Stimulated activated CD4-positive, alpha-beta T cell treated with anti-CD3 and anti-CD28 coated beads, TNF-alpha, amount 100 ng/mL, for 48 hours (primary cell): Measurements from ENCODE around the gene CYFIP1.
"Not testable (repeated sequence)": the region's sequence is repeated elsewhere in the genome, so short reads cannot be mapped to it uniquely, and the experiment has no call there.

ENCODE experiments used
- DNase-seq, 3 donors: peaks; one replicate each; pipeline ENCODE4 v3.0.0-alpha.2; 2020; ENCODE audit warnings: low read depth in 3 of 3

Gene CYFIP1

GRCh38 chr15:22980189-22981050 lies at the start of gene CYFIP1:
Gene CYFIP1, minus strand, starts transcription at chr15:22980368. Its CDS starts 33,083 bp downstream, at chr15:22947285.
- DNase-seq, result peak in 1 of 3 donors; percentile 30

GRCh38 chr15:23026218-23026617 lies 46.0 kb upstream of the CYFIP1 start:
- DNase-seq, result no peak

DNA sequence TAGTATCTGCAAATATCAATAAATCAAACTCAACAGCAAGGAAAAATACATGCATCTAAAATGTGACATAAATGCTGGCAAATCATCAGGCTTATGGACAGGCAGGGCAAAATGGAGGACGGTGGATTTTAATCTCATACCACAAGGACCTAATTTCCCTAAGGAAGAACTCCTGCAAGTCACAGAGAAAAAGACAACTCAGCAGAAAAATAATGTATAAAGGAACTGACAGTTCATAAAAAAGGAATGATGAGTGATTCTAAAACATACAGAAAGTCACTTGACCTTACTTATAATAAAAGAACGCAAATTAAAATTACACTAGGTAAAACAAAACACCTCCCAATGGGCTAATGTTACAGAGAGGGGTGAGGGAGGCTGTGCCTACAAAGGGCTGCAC lies 42.0 kb upstream of the CYFIP1 start:
- no peak for DNase-seq

DNA sequence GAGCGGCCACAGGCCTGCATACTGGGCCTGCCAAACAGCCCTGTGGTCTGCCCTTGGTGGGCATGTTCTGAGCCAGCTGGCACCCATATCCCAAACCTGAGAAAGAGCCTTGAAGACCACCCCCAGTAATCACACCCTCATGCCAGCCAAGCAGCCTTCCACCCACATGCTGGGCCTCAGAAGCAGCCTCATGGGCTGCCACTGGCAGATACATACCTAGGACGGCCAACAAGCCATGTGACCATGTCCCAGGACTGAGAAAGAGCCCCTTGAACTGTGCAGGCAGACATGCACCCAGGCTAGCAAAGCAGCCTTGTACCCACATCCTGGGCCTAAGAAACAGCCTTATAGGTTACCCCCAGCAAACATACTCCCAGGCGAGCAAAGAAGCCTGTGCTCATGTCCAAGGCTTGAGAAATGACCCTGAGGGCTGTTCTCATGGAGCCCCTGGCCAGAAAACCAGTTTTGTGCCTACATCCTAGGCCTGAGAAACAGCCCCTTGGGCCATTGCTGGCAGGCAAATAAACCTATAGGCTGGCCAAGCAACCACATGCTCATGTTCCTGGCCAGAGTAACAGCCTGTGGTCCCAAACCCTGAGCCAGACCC lies 34.3 kb upstream of the CYFIP1 start:
- DNase-seq, result no peak

GRCh38 chr15:23013681-23014080 lies 33.5 kb upstream of the CYFIP1 start:
- DNase-seq, result no peak

DNA sequence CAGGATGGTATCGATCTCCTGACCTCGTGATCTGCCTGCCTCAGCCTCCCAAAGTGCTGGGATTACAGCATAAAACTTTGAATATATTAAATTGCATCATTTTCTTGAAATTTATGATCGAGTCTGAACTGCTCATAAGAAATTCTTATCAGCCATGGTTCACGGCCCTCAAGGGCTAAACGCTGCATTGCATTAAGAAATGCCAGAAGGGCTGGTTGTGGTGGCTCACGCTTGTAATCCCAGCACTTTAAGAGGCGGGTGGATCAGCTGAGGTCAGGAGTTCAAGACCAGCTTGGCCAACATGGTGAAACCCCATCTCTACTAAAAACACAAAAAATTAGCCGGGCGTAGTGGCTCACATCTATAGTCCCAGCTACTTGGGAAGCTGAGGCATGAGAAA lies 32.4 kb upstream of the CYFIP1 start:
- not testable (repeated sequence) for DNase-seq

GRCh38 chr15:23003736-23004135 lies 23.6 kb upstream of the CYFIP1 start:
- no peak for DNase-seq

GRCh38 chr15:23002920-23003319 lies 22.8 kb upstream of the CYFIP1 start:
- no peak for DNase-seq

GRCh38 chr15:22995795-22996194 lies 15.6 kb upstream of the CYFIP1 start:
- DNase-seq, result no peak

DNA sequence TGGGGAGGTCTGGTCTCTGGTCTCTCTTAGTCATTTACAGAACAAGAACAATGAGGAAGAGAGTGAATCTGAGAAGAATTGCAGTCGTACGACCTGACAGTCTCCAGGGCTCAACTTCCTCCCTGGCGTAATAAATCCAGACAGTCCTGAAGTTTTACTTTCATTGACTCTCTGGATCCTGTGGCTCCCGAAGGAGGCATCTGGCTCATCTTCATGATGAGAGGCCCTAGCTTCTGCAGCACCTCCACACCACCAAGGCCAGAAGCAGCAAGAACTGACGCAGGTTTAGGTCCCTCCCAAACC lies 11.8 kb upstream of the CYFIP1 start:
- no peak for DNase-seq

DNA sequence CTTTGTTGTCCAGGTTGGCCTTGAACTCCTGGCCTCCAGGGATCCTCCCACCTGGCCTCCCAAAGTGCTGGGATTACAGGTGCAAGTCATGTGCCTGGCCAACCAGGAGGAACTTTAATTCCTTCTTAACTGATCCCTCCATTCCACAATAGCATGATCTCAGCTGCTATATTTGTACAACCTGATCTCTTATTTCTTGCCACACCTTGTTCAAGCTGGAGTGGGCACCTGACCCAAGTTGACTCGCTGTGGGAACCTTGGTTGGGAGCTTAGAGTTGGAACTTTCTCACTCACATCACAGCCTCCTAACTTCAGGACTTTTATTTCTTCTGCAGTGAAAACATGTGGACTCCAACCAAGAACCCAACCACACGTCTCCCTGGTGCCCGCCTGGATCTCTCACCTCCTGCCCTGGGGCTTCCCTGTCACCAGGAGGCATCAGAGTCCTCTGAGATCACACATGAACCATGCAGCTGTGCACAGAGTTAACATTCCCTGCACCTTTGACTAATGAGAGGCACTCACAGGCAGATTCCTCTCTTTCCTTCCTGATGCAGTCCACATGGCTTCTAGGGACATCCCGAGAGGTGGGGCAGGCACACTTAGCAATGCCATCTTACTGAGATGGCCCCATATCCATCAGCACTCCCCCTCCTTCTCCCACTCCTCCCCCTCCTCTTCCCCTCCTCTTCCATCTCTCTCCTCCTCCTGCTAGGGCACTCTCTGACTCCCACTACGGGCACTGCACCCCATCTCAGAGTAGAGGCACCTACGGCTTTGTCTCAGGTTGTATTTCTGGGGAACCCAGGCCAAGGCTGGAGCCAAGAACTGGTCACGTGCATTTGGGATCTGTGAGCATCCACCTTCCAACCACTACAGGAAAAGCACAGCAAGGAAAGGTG lies 9.7 kb upstream of the CYFIP1 start:
- DNase-seq, result no peak

GRCh38 chr15:22988811-22989210 lies 8.6 kb upstream of the CYFIP1 start:
- no peak for DNase-seq

- not testable (repeated sequence) for DNase-seq
Measured at GRCh38 chr15:22981931-22982330, 1.8 kb upstream of the CYFIP1 start.

DNA sequence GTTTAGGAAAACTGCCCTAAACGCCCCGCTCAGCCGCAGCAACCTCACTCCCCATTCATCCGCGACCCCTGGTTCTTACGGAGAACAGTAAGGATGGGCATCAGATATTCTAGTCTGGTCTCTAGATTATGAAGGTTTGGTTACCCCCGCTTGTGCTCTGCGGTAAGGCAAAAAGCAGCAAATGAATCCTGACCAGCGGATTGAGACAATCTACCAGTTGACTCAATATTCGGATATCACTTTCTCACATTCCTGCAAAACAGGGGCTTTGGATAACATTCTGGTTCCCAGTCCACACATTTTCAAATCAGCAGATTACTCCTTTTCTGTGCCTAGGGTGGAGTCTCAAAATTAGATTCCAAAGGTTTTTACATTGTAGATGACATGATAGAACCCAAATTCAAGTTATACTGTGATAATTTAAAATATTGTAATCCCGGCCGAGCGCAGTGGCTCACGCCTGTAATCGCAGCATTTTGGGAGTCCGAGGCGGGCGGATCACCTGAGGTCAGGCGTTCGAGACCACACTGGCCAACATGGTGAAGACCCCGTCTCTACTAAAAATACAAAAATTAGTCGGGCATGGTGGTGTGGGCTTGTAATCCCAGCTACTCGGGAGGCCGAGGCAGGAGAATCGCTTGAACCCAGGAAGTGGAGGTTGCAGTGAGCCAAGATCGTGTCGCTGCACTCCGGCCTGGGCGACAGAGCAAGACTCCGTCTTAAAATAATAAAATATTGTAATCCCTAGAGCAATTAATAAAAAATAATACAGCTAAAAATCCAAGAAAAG lies 1.1 kb upstream of the CYFIP1 start:
- DNase-seq, result no peak

DNA sequence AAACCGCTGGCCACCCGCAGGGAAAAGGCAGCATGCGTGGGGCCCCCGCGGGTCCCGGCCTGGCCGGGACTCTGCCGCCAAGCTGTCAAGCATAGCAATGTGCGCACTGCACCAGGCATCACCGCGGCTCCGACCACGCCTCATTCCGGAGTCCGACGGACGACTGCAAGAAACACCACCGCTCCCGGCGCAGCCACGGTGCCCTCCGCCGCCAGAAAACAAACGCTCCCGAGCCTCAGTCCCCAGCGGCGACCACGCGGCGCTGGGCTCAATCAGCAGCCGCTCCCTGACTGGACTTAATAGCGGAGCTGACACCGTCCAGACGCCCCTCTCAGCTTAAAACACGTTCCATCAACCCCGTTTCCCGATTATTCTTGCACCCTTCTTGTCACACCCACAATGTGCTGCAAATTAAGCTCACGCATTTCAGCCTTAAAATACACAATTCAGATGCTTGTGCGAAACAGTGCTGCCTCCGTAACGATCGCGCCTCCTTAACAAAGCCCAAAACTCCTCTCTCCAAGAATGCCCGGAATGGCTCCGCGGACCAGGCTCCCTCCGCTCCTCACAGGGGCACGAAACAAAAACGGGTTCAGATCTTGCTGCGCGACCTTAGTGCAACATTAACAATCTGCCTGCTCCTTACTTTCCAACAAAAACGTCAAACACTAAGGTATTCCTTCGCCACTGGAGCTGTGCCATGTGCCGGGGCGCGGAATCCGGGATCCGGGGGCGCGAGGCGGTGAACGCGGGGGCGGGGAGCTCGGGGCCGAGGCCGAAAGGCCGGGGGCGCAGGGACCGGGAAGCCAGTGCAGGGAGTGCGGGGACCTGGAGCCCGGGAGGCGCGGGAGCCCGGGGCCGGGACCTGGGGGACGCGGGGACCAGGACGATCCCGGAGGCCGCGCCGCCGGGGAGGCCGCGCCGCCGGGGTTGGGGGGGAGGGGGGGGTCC lies 655 bp downstream of the CYFIP1 start:
- DNase-seq, result peak in 1 of 3 donors; percentile 45

DNA sequence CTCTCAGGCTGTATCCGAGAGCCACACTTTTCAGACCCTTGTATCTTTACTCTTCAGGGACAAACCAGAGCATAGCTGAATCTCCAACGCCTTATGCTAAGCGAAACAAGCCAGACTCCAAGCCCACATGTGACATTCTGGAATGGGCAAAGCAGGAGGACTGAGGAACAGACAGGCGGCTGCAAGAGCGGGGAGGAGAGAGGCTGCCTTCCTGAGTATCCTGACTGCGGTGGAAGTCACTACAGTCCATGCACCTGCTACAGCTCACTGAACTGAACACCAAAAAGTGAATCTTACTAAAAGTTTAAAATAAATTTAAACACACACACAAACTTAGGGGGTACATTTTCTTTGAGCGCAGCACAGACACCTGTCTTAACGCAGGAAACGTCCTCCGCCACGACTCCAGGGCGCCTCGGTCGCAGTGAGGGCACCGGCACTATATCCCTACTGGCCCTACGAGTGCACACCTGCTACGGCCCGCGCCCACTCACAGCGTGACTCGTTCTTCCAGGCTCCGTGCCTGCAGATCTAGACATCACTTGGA lies 1.4 kb downstream of the CYFIP1 start:
- DNase-seq, result peak in 1 of 3 donors; percentile 11

DNA sequence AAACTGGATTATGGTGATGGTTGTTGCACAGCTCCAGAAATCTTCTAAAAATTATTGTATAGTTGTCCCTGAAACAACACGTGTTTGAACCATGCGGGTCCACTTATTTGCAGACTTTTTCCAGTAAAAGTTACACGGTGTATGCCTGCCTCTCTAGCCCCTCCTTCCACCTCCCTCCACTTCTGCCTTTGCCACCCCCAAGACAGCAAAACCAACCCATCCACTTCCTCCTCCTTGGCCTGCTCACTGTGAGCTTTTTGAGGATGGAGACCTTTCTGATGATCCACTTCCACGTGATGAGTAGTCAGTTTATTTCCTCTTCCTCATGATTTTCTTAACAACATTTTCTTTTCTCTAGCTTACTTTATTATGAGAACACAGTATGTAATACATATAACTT lies 5.4 kb downstream of the CYFIP1 start:
- no peak for DNase-seq

- no peak for DNase-seq
Measured at GRCh38 chr15:22973987-22974386, 6.2 kb downstream of the CYFIP1 start.

GRCh38 chr15:22973286-22973685 lies 6.9 kb downstream of the CYFIP1 start:
- DNase-seq, result no peak

- DNase-seq, result no peak
Measured at GRCh38 chr15:22969489-22969888, 10.7 kb downstream of the CYFIP1 start.
